Skeletal muscle tissue (tissue), 2 donors: ENCODE results near the gene KCNAB3. TPM values are rescaled to one million over a fixed set of nuclear protein-coding genes. Genes with fewer than 3 reads are reported as not detected.
A peak's percentile ranks its signal among the peaks of the same experiment; 100 is the strongest.

Source experiments
- small RNA-seq: library from RNA; depleted of rRNA; stranded (forward); fragments of <200 nt; gene quantifications from one replicate; pipeline ENCODE3, GENCODE V24; 2014
- total RNA-seq: library from RNA; depleted of rRNA; stranded (reverse); fragments of >200 nt; gene quantifications from one replicate; pipeline ENCODE4 v1.2.3, GENCODE V29; 2014

The KCNAB3 gene
- total RNA-seq, 1 donor from 2014 or later: 0.52 TPM

Small RNAs within 50 kb of the gene (small RNA-seq; reads per million reads assigned to genes)
- gene SCARNA21: 3.0 reads per million, percentile 87 among the genes with 10 or more reads in this experiment

Other genes starting within 250 kb of the KCNAB3 start
- 13.6 TPM for gene TP53, start 242.4 kb downstream of the KCNAB3 start, total RNA-seq
- 7.3 TPM for gene WRAP53, start 241.4 kb downstream of the KCNAB3 start, total RNA-seq
- 1.0 TPM for gene EFNB3, start 224.7 kb downstream of the KCNAB3 start, total RNA-seq
- 0.52 TPM for gene DNAH2, start 212.1 kb downstream of the KCNAB3 start, total RNA-seq
- gene KDM6B, start 95.6 kb downstream of the KCNAB3 start, total RNA-seq: 2.6 TPM
- 7.3 TPM for gene TMEM88, start 74.8 kb downstream of the KCNAB3 start, total RNA-seq
- gene NAA38, start 72.3 kb downstream of the KCNAB3 start, total RNA-seq: 50.1 TPM
- 3.7 TPM for gene CYB5D1, start 71.9 kb downstream of the KCNAB3 start, total RNA-seq
- gene CHD3, start 41.1 kb downstream of the KCNAB3 start, total RNA-seq: 76.2 TPM
- 2.6 TPM for gene RNF227, start 13.6 kb downstream of the KCNAB3 start, total RNA-seq
- gene TRAPPC1, start 2.1 kb upstream of the KCNAB3 start, total RNA-seq: 17.2 TPM
- gene CNTROB, start 2.4 kb upstream of the KCNAB3 start, total RNA-seq: 9.9 TPM
- gene GUCY2D, start 72.8 kb upstream of the KCNAB3 start, total RNA-seq: not detected
- 0.52 TPM for gene ALOX15B, start 109.2 kb upstream of the KCNAB3 start, total RNA-seq
- gene ALOX12B, start 157.9 kb upstream of the KCNAB3 start, total RNA-seq: not detected
- not detected for gene ALOXE3, start 188.7 kb upstream of the KCNAB3 start, total RNA-seq
- gene HES7, start 194.2 kb upstream of the KCNAB3 start, total RNA-seq: under 0.01 TPM
- gene PER1, start 222.5 kb upstream of the KCNAB3 start, total RNA-seq: 37.1 TPM
- gene VAMP2, start 233.1 kb upstream of the KCNAB3 start, total RNA-seq: 8.4 TPM
- gene TMEM107, start 246.5 kb upstream of the KCNAB3 start, total RNA-seq: 25.1 TPM